ENCODE results near the gene DLG1.

- TF ChIP-seq, protein P1, sequence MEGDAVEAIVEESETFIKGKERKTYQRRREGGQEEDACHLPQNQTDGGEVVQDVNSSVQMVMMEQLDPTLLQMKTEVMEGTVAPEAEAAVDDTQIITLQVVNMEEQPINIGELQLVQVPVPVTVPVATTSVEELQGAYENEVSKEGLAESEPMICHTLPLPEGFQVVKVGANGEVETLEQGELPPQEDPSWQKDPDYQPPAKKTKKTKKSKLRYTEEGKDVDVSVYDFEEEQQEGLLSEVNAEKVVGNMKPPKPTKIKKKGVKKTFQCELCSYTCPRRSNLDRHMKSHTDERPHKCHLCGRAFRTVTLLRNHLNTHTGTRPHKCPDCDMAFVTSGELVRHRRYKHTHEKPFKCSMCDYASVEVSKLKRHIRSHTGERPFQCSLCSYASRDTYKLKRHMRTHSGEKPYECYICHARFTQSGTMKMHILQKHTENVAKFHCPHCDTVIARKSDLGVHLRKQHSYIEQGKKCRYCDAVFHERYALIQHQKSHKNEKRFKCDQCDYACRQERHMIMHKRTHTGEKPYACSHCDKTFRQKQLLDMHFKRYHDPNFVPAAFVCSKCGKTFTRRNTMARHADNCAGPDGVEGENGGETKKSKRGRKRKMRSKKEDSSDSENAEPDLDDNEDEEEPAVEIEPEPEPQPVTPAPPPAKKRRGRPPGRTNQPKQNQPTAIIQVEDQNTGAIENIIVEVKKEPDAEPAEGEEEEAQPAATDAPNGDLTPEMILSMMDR (IDR thresholded peaks at IDR 0.05): no peak
- no peak for TF ChIP-seq POLR2A (IDR thresholded peaks at IDR 0.05)
Observed at GRCh38 chr3:197309528-197310361, 11.3 kb upstream of the DLG1 start.
